HG03045 (cell line): ENCODE measurements around the gene CDC42BPA.
"Not testable (repeated sequence)": the region's sequence is repeated elsewhere in the genome, so short reads cannot be mapped to it uniquely, and the experiment has no call there.

Experiments used
- ATAC-seq: cut with Tn5 transposase; IDR thresholded peaks from one replicate; pipeline ENCODE4 v1.9.1; 2021; ENCODE audit warnings: mild to moderate bottlenecking, moderate library complexity; ENCODE audit not compliant: unreplicated experiment

Gene CDC42BPA

DNA sequence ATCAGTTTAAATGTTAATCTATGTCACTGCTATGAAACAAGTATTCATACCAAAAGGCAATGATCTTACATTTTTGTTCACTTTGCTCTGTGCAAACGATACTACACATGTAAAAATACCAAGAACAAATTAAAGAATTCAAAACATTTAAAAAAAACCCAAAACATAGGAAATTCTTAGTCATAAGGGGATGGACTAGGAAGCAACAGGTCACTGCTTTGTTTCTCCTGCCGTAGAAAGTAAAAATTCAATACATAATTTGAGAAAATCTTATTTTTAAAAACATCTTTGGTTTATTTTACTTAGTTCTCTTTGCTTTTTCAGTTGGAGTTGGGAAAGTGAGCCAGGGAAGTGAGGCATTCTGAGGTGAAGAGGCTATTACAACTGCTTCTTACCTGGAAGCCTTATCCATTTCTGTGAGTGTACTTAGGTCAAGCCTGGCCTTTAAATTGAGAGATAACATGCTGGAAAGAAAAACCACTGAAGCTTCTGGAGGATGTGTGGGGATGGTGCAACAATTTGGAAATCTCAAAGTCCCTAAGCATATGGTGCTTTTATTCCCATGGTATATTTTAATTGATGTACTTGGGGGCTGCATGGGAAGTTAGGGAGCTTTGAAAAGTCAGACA lies 183.5 kb downstream of the CDC42BPA start:
- no peak for ATAC-seq

DNA sequence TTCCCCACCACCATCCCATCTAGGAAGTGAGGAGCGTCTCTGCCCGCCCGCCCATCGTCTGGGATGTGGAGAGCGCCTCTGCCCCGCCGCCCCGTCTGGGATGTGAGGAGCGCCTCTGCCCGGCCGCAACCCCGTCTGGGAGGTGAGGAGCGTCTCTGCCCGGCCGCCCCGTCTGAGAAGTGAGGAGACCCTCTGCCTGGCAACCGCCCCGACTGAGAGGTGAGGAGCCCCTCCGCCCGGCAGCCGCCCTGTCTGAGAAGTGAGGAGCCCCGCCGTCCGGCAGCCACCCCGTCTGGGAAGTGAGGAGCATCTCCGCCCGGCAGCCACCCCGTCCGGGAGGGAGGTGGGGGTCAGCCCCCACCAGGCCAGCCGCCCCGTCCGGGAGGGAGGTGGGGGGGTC lies 185.6 kb downstream of the CDC42BPA start:
- not testable (repeated sequence) for ATAC-seq

DNA sequence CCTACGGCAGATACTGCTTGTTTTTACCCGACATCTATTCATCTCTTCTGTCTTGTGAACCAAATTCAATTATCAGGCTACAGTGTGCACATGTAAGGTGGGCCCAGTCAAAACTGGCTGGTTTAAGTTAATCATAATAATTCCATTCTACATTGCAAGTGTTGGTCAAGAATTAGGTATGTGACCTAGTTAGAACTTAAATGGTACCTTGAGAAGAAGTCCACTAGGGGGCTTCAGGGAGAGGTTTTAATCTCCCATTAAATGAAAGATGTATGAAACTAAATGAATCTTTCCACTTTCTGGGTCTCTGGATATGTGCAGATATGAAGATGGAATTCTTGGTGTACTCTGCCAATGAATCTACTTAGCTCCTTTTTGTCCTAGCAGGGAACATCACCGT lies 187.1 kb downstream of the CDC42BPA start:
- no peak for ATAC-seq

DNA sequence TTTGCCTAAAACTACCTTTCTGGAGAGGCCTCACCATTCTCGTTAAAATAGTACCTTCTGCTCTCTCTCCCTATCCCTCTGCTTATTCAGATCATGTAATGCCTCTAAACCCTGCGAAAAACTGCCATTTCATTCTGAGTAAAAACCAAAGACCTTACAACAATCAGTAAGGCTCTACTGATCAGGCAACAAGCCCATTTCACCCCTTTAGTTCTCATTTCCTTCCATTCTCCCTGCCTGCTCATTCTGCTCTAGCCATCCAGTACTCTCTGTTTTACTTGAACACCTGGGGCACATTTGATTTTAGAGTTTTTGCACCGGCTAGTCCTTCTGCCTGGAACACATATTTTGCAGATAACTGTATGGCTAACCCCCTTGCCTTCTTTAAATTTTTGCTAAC lies 190.4 kb downstream of the CDC42BPA start:
- ATAC-seq = no peak

DNA sequence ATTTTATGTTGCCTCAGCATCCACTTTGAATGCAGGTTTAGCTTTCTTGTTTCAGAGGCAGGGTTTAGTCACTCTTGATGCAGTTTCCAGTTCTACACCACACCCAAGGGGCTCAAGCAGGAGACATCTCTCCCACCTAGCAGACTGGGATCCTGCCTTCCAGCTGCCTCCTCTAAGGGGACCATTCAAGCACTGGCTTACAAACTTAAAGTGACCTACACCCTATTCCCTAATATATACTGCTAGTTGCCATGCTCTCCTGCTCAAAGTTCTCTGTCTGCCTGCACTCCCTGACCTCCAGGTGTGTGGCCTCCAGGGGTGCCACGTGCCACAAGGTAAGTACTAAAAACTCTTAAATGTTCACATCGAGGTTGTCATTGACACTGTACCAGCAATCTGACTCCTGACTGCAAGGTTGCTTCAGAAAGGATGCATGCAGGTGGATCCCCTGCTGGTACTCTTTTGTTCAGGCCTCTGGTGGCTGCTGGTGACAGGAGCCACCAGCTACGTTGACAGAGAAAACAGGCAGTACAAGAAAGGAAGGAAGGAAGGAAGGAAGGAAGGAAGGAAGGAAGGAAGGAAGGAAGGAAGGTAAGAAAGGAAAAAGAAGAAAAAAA lies 192.3 kb downstream of the CDC42BPA start:
- no peak for ATAC-seq

DNA sequence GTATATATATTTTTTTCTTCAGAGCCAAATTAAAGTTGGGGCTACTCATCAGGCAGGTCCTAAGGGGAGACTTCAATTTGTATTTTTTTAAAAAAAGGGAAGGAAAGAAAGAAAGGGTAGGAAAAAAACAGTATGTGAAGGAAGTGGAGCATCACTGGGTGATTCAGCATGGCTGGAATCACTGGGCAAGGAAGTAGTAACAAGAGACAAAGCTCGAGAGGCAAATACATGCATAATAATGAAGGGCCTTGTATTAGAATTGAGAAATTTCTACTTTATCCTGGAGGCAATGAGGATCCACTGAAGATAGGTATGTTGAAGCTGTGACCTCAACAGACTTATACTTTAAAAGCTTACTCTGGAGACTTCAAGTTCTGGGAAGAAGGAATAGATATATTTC lies 193.8 kb downstream of the CDC42BPA start:
- no peak for ATAC-seq

DNA sequence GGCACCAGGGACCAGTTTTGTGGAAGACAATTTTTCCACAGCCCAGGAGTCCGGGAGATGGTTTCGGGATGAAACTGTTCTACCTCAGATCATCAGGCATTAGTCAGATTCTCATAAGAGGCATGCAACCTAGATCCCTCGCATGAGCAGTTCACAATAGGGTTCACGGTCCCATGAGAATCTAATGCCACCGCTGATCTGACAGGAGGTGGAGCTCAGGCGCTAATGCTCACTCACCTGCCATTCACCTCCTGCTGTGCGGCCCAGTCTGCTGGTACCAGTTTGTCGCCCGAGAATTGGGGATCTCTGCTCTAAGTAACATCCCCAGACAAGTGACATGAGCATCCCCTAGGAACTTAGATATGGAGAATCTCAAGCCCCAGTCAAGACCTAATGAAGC lies 197.5 kb downstream of the CDC42BPA start:
- ATAC-seq = no peak

DNA sequence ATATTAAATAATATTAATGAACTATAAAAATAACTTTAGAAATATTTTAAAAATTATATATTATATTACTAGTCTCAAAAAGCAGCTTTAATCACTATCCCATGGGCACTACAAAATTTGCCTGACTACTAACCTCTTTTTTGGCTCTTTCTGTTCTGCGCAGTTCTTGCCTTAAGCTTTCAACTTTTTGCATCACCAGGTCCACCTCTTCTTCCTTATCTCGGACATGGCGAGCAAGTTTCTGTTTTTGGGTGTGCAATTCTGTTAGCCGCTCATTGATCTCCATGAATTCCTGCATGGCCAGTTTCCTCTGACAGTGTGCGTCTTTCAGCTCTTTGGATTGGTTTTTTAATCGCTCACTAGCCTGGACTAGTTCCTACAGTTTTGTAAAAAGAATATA lies 205.8 kb downstream of the CDC42BPA start:
- no peak for ATAC-seq

DNA sequence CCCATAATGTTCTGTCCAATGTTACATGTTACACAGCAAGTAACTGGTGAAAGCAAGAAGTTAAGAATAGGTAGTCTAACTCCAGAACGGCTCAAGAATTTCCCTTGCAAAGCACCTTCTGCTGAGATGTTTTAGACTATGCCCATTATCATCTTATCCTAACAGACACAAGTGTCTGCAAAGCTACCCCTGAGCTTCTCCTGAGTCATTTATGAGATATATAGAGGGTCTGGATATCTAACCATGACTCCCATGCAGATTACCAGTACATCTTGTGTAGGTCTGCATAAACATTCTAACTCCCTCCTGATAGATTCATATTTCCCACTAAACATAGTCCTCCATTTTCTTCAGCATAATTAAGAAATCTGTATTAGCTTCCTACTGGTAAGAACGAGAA lies 206.5 kb downstream of the CDC42BPA start:
- ATAC-seq = no peak

DNA sequence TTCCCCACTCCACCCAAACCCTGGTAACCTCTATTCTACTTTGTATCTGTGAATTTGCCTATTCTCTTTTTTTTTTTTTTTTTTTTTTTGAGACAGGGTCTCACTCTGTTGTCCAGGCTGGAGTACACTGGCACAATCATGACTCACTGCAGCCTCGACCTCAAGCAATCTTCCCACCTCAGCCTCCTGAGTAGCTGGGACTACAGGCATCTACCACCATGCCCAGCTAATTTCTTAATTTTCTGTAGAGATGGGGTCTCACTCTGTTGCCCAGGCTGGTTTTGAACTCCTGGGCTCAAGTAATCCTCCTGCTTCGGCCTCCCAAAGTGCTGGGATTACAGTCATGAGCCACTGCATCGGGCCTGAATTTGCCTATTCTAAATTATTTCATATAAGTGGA lies 213.0 kb downstream of the CDC42BPA start:
- ATAC-seq = not testable (repeated sequence)

DNA sequence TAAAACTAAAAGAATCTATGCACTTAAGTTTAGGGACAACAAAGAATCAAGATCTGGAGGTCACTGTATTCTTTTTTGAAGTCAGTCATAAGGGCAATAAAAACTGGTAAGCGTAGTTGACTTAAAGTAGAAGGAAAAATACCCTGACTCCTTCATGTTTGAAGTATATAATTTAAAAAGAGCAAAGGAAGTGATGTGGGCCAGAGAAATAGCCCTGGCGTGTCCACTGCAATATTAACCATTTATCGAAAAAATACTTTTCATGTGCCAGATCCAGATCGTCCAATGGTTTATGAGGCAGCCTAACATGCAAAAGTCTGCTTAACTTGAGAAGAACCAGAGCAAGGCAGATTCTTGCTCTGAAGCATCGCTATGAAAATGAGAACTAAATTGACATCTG lies 216.2 kb downstream of the CDC42BPA start:
- no peak for ATAC-seq

DNA sequence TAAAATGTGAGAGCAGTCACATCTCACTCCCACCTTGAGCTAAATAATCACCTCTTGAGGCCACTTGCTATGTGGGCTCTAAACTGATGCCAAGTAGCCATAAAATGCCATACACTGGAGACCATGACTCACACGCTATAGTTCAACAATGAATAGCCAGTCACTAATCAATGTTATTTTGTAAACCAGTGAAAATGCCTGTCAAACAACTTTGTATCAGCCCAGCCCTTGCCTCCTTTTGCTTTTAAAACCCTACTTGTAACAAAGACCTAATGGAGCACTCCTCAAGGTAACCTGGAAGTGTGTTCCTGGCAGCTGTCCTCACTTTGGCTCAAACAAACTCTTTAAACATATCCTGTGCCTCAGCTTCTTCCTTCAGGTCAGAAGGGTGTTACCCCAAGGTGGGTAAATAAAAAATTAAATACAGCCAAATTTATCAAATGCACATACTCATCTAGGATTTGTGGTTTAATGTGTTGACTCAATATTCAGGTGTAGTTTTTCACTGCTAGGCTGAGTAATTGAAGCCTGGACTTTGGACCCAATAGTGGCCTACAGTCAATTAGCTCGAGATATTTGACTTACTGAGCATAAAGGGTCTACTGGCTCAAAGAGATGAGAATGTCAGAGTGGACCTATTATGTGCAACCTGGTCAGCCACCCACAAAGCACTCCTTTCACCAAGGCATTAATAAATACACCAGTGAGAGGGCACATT lies 223.9 kb downstream of the CDC42BPA start:
- no peak for ATAC-seq

DNA sequence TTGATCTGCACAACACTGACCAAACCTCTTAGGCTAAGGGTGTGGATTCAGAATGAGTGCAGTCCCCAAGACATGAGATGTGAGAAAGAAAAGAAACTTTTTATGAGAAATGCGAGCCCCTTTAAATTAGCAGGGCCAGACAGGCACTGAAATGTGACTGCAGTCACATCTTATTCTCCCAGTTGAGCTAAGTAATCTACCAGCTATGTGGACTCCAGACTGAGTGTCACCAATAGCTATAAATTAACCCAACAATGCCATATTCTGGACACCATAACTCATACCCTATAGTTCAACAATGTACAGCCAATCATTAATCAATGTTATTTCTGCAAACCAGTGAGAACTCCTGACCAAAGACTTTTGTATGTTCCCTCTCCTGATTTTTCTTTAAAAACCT lies 225.0 kb downstream of the CDC42BPA start:
- no peak for ATAC-seq

DNA sequence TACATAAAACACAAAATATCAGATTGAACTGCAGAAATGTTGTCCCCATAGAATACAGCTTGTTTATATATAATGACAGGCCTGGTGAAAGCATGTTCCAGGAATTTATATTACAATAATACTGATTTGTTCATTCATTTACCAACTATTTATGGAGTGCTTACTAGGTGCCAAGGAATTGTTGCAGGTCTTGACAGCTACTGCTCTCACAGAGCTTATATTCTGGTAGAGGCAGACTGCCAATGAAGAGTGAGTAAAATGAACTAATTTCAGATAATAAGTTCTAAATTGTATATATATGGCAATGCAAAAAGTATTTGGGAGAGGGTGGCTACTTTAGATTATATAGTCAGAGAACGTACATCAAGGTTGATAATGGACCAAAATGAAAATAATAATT lies 226.2 kb downstream of the CDC42BPA start:
- ATAC-seq = no peak

DNA sequence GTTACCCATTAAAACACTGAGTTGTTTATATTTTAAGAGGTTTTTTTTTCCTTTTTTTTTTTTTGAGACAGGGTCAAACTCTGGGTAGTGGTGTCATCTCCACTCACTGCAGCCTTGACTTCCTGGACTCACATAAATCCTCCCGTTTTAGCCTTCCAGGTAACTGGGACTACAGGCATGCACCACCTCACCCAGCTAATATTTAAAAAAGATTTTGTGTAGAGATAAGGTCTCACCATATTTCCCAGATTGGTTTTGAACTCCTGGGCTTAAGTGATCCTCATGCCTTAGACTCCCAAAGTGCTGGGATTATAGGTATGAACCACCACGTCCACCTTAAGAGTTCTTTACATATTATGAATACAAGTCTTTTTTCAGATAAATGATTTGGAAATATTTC lies 231.7 kb downstream of the CDC42BPA start:
- no peak for ATAC-seq

DNA sequence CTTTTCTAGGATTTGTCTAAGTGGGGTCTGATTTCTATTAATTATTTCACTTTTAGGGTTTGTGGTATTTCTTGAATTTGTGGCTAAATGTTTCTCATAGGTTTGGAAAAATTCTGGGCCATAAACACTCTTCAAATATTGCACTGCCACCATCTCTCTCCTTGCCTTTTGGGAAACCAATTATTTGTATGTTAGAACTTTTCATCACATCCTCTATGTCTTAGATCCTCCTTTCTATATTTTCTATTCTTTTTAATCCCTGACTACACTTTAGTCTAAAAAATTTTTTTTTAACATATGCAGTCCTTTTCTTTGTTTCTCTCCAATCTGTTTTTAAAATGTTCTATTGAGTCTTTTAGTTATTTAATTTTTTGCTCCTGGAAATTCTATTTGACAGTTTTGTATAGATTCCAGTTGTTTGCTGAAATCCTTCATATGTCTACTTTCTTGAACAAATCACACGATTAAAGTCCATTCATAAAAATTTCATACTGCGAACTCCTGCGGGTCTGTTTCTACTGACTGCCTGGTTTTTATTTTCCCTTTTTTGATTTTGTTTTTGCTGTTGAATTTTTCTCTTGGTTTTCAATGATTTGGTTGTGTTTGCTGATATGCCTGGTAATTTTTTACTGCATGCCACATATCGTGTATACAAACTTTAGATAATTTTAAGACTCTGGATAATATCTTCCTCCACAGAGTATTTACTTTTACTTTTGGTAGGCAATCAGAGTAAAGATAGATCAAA lies 235.1 kb downstream of the CDC42BPA start:
- no peak for ATAC-seq

DNA sequence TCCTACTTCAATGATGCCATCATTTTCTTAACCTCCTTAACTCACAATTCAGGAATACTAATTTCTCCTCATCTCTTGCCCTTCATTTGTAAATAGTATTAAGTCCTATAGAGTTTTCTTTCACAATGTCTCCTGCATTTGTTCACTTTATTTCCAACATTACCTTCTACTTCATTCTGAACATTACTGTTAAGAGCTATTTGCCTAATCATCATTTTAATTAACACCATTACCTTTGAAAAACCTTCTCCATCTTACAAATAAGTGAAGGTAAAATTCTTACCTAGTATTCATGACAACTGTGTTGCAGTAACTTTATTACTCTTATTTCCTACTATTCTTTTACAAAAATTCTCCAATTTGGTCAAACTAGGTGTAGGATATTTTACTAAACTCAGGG lies 240.5 kb downstream of the CDC42BPA start:
- ATAC-seq = no peak

DNA sequence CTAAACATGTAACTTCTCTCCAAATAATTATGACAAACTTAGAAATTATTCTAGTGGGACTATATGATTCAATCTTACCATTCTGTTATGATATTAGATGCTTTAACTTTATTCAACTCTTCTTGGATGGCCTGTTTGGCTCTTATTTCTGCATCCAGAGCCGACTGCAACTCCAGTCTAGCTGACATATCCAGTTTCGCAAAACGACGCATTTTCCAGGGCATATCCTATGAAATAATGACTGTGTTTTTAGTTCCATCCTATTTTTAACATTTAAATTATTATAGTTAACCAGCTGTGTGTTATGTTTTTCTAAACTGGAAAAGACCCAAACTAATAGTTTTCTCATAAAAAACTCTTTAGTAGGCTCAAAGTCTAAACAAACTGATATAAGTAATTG lies 244.5 kb downstream of the CDC42BPA start:
- ATAC-seq = no peak

DNA sequence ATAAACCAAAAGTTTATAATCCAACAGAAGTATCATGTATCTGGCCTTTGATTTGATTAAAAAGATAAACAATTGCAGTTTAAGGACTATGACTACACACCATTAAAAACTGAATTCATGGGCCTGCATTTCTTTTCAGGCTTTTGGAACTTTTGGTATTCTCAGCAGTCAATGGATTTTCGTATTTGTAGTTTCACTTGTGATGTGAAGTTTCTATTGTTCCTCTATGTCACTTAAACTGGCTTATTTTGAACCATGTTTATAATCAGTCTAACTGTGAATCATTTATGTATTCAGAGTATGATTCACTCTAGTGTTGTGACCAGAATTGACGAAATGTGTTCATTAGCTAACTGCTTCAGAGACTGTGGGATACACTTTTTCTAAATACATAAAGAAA lies 245.3 kb downstream of the CDC42BPA start:
- ATAC-seq = no peak

DNA sequence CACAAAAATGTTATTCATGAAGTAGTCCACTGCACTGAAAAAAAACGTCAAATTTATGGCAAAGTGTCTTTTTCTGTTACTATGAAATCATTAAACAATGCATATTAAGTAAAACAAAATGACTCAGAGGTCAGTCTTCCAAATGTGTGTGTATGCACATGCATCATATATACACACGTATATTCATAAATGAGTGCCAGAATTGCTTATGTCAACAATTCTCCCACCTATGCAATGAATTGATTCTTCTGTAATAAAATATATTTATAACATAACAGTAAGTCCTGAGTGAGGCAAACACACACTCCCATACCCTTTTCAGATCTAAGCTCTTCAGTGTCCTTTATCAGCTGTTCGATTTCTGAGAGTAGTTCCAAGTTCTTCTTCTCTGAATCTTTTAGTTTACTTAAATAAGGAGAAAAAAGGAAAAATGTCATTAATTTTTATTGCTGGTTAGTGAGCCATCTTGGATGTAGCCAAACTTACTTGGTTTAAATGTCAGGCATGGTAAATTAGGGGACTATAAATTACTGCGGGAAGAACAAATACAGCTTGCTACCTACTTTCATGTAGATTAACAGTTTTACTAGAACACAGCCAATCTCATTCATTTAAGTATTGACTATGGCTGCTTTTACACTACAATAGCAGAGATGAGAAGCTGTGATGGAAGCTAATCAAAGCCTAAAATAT lies 246.3 kb downstream of the CDC42BPA start:
- ATAC-seq = no peak

DNA sequence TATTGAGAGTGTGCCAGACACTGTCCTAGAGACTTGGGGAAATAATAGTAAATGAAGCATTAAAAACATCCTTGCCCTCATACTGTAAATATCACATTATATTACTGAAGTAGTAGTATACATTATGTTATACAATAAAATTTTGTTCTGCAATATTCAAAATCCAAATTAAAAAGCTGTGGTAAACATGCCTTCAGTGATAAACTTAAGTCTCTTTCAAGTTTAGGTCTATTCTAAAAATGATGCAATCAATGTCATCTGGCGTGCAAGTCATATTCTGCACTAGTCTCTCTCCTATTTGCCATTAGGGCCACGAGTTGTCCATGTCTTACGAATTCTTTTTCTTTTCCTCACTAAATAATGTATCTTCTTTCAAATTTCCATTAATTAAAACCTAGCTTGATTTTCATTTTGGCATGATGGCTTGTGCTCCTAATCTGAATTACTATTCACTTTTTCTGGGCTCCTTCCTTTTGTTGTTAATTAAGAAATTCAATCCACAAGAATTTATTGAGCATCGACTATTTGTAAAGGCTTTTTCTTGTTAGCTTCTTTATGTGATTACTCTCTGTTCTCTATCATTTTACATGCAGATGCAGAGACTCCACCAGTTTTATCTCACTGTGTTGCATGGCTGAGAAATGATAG lies 247.5 kb downstream of the CDC42BPA start:
- no peak for ATAC-seq
